ENCODE results near the gene FBLN1.

FBLN1 gene

GRCh38 chr22:45642986-45643385 lies 140.3 kb downstream of the FBLN1 start:
- TF ChIP-seq CTCF (IDR thresholded peaks at IDR 0.05; ENCODE audit: low read depth, low read length) (no peak), MYC (IDR thresholded peaks at IDR 0.05; ENCODE audit: low read depth, low read length) (no peak), MAX (IDR thresholded peaks at IDR 0.05; ENCODE audit: low read depth, low read length) (no peak), POLR2A (IDR thresholded peaks at IDR 0.05; ENCODE audit: extremely low read depth, insufficient read length) (no peak)
- H3K4me3 ChIP-seq (ENCODE audit: low read depth, low read length): no peak overlapping the region
- no peak for DNase-seq (ENCODE audit: low read depth)

- H3K4me3 ChIP-seq (ENCODE audit: low read depth, low read length): no peak overlapping the region
- no peak for DNase-seq (ENCODE audit: low read depth)
- TF ChIP-seq MYC (IDR thresholded peaks at IDR 0.05; ENCODE audit: low read depth, low read length) (no peak), MAX (IDR thresholded peaks at IDR 0.05; ENCODE audit: low read depth, low read length) (no peak), CTCF (IDR thresholded peaks at IDR 0.05; ENCODE audit: low read depth, low read length) (no peak), POLR2A (IDR thresholded peaks at IDR 0.05; ENCODE audit: extremely low read depth, insufficient read length) (no peak)
Observed at GRCh38 chr22:45644714-45645113, 142.0 kb downstream of the FBLN1 start.

- TF ChIP-seq CTCF (IDR thresholded peaks at IDR 0.05; ENCODE audit: low read depth, low read length) (no peak), MYC (IDR thresholded peaks at IDR 0.05; ENCODE audit: low read depth, low read length) (no peak), POLR2A (IDR thresholded peaks at IDR 0.05; ENCODE audit: extremely low read depth, insufficient read length) (no peak), MAX (IDR thresholded peaks at IDR 0.05; ENCODE audit: low read depth, low read length) (no peak)
- no peak overlapping the region for H3K4me3 ChIP-seq (ENCODE audit: low read depth, low read length)
- no peak for DNase-seq (ENCODE audit: low read depth)
Observed at GRCh38 chr22:45645150-45645525, 142.5 kb downstream of the FBLN1 start.

GRCh38 chr22:45645526-45646414 lies 143.1 kb downstream of the FBLN1 start:
- TF ChIP-seq POLR2A (IDR thresholded peaks at IDR 0.05; ENCODE audit: extremely low read depth, insufficient read length) (no peak), MYC (IDR thresholded peaks at IDR 0.05; ENCODE audit: low read depth, low read length) (peak; percentile 93), MAX (IDR thresholded peaks at IDR 0.05; ENCODE audit: low read depth, low read length) (peak; percentile 91), CTCF (IDR thresholded peaks at IDR 0.05; ENCODE audit: low read depth, low read length) (peak; percentile 48)
- no peak overlapping the region for H3K4me3 ChIP-seq (ENCODE audit: low read depth, low read length)
- peak; percentile 81 for DNase-seq (ENCODE audit: low read depth)

- no peak for DNase-seq (ENCODE audit: low read depth)
- no peak for TF ChIP-seq MYC (IDR thresholded peaks at IDR 0.05; ENCODE audit: low read depth, low read length)
- no peak for TF ChIP-seq CTCF (IDR thresholded peaks at IDR 0.05; ENCODE audit: low read depth, low read length)
- TF ChIP-seq MAX (IDR thresholded peaks at IDR 0.05; ENCODE audit: low read depth, low read length): no peak
- TF ChIP-seq POLR2A (IDR thresholded peaks at IDR 0.05; ENCODE audit: extremely low read depth, insufficient read length): no peak
- H3K4me3 ChIP-seq (ENCODE audit: low read depth, low read length): no peak overlapping the region
Observed at GRCh38 chr22:45647532-45648225, 145.0 kb downstream of the FBLN1 start.
